Chondrocyte (in vitro differentiated cells): ENCODE results near the gene GRM5. TPM values are rescaled to one million over a fixed set of nuclear protein-coding genes. Genes with fewer than 3 reads are reported as not detected.

Experiments
- DNase-seq: peaks from one replicate; pipeline ENCODE4 v3.0.0; 2021; ENCODE audit warnings: mixed read lengths, low spot score
- H3K27ac Mint-ChIP-seq: one replicate; pipeline ENCODE4 v1.8.0; 2021; ENCODE audit warnings: mild to moderate bottlenecking, moderate library complexity, mixed read lengths; ENCODE audit not compliant: unreplicated experiment
- H3K27me3 Mint-ChIP-seq: 2 replicates; pipeline ENCODE4 v1.8.0; 2021; ENCODE audit warnings: low read depth, mixed read lengths
- H3K36me3 Mint-ChIP-seq: 2 replicates; pipeline ENCODE4 v1.8.0; 2021; ENCODE audit warnings: low read depth, mixed read lengths
- H3K4me1 Mint-ChIP-seq: 2 replicates; pipeline ENCODE4 v1.8.0; 2021; ENCODE audit warnings: low read depth, mild to moderate bottlenecking, mixed read lengths
- H3K4me3 Mint-ChIP-seq: one replicate; pipeline ENCODE4 v1.8.0; 2021; ENCODE audit warnings: mild to moderate bottlenecking, moderate library complexity, mixed read lengths; ENCODE audit not compliant: unreplicated experiment
- H3K9me3 Mint-ChIP-seq: 2 replicates; pipeline ENCODE4 v1.8.0; 2021; ENCODE audit warnings: low read depth, mixed read lengths
- total RNA-seq: library from RNA; stranded (reverse); gene quantifications from 3 replicates; pipeline ENCODE4 v1.2.1, GENCODE V29; 2021
- TF ChIP-seq, protein P1 (sequence below): fragments of 200-600 bp; sonication (generic); IDR thresholded peaks from 2 replicates; pipeline ENCODE4 v1.5.0; 2021; ENCODE audit warnings: antibody characterized with exemption, mild to moderate bottlenecking, moderate library complexity

Gene GRM5
- total RNA-seq, 1 donor from 2014 or later: 0.52 TPM

DNA sequence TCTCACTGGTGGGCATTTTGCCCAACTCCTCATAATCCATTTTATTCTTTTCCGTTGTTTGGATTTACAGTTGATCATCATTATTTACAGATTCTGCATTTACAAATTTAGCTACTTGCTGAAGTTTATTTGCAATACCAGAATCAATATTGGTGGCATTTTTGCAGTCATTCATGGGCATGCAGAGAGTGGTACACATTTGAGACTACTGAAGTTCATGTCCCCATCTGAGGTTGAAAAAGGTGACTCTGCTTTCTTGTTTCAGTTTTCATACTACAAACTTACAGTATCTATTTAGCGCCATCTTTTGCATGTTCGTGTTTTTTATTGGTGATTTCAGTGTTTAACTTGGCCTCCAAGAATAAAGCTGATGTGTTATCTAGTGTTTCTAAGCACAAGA is 409.5 kb downstream of the GRM5 start:
- no peaks in the 10 kb centered on the region for H3K36me3 Mint-ChIP-seq
- H3K4me1 Mint-ChIP-seq: no peaks in the 10 kb centered on the region
- TF ChIP-seq, protein P1, sequence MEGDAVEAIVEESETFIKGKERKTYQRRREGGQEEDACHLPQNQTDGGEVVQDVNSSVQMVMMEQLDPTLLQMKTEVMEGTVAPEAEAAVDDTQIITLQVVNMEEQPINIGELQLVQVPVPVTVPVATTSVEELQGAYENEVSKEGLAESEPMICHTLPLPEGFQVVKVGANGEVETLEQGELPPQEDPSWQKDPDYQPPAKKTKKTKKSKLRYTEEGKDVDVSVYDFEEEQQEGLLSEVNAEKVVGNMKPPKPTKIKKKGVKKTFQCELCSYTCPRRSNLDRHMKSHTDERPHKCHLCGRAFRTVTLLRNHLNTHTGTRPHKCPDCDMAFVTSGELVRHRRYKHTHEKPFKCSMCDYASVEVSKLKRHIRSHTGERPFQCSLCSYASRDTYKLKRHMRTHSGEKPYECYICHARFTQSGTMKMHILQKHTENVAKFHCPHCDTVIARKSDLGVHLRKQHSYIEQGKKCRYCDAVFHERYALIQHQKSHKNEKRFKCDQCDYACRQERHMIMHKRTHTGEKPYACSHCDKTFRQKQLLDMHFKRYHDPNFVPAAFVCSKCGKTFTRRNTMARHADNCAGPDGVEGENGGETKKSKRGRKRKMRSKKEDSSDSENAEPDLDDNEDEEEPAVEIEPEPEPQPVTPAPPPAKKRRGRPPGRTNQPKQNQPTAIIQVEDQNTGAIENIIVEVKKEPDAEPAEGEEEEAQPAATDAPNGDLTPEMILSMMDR: no peak
- H3K9me3 Mint-ChIP-seq: no peaks in the 10 kb centered on the region
- H3K27me3 Mint-ChIP-seq: peaks cover 28% of the 10 kb centered on the region
- no peak for DNase-seq
- H3K4me3 Mint-ChIP-seq: no peak overlapping the region
- no peak overlapping the region for H3K27ac Mint-ChIP-seq

DNA sequence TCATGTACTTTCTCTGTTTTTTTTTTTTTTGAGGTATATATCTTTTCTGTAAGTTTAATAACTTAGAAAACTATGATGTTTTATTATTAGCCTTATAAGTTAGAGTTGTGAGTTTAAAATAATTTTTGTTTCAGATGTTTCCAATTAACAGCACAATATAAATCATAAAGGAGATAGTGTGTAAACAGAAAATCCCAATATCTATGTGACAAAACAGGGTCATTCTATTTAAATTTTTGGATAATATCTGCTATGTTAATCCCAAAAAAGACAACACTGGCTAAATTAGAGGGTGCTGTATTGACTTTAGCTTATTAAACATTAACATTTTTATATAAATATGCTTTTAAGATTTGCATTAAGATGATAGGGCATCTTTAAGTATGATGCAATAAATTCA is 410.1 kb downstream of the GRM5 start:
- no peak for DNase-seq

DNA sequence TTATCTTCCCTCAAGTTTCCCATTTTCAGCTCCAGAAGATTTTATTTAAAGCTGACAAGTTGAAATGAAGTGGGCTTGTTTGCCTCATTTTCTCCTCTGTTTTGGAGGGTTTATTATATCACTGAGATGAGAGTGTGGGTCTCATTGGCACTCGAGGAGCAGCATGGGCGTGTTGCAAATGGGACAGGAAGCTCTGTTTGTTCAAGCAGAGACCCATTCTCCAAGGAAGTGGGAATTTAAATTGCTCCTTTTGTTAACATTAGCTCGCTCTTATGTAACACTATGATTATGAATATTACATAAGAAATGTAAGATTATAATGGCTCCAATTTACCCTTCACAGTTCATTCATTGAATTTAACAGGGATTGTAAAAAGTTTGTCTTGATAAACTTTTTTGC is 410.6 kb downstream of the GRM5 start:
- DNase-seq: no peak
- no peaks in the 10 kb centered on the region for H3K36me3 Mint-ChIP-seq
- no peak overlapping the region for H3K4me3 Mint-ChIP-seq
- no peak overlapping the region for H3K27ac Mint-ChIP-seq
- H3K4me1 Mint-ChIP-seq: no peaks in the 10 kb centered on the region
- H3K27me3 Mint-ChIP-seq: peaks cover 31% of the 10 kb centered on the region
- TF ChIP-seq, protein P1: no peak
- H3K9me3 Mint-ChIP-seq: no peaks in the 10 kb centered on the region

More for the DNA sequence above, 410.1 kb downstream of the GRM5 start:
- Mint-ChIP-seq H3K27ac (no peak overlapping the region), H3K4me1 (no peaks in the 10 kb centered on the region), H3K9me3 (no peaks in the 10 kb centered on the region), H3K27me3 (peaks cover 32% of the 10 kb centered on the region), H3K36me3 (no peaks in the 10 kb centered on the region), H3K4me3 (no peak overlapping the region)
- TF ChIP-seq, protein P1: no peak

DNA sequence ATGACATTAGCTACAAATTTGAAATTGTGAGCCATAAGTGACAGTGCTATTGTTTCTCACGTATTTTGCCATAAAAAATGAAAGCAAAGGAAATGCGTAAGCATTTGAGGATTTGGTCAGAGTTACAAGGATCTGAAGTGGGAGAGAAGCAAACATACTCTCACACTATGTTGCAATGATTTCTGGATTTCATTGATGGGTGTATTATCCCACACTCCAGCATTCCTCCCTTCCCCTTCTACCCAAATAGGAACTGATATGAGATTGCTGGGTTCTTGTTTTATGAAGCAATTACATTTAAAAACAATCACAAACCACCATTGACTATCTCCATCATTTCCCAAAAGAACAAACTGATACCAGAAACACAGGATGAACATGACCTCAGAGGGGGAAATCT is 414.2 kb downstream of the GRM5 start:
- H3K36me3 Mint-ChIP-seq: no peaks in the 10 kb centered on the region
- peaks cover 10% of the 10 kb centered on the region for H3K27me3 Mint-ChIP-seq
- H3K9me3 Mint-ChIP-seq: no peaks in the 10 kb centered on the region
- no peak overlapping the region for H3K27ac Mint-ChIP-seq
- TF ChIP-seq, protein P1: no peak
- H3K4me1 Mint-ChIP-seq: no peaks in the 10 kb centered on the region
- H3K4me3 Mint-ChIP-seq: no peak overlapping the region
- DNase-seq: no peak

DNA sequence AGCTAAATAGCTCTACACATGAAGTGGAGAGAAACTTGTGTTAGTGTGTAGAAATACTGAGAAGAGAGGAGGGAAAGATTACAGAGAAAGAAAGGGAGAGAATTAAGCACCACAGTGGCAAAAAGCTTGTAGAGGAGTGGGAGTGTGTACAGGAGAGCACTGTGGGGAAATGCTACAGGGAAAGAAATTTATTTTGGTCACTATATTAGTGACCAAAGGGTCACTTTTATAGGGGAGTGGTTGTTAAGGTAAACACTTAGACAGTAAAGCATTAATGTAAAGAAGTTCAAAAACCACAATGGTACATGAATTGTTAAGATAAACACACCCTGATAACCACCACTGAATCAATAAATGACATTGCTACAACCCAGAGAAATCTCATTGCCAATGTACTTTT is 421.1 kb downstream of the GRM5 start:
- H3K4me3 Mint-ChIP-seq: no peak overlapping the region
- TF ChIP-seq, protein P1: no peak
- H3K4me1 Mint-ChIP-seq: no peaks in the 10 kb centered on the region
- DNase-seq: no peak
- no peak overlapping the region for H3K27ac Mint-ChIP-seq
- H3K27me3 Mint-ChIP-seq: peaks cover 5% of the 10 kb centered on the region
- H3K36me3 Mint-ChIP-seq: no peaks in the 10 kb centered on the region
- peaks cover 9% of the 10 kb centered on the region for H3K9me3 Mint-ChIP-seq
